DMS53 treated with DMSO at 0.1 percent for 48 hours (cell line): ENCODE results near the gene STXBP6.

ENCODE experiments used
- DNase-seq: peaks from one replicate; lab custom pipeline; 2025; ENCODE audit not compliant: unreplicated experiment; lab: John Stamatoyannopoulos, UW

Gene STXBP6

DNA sequence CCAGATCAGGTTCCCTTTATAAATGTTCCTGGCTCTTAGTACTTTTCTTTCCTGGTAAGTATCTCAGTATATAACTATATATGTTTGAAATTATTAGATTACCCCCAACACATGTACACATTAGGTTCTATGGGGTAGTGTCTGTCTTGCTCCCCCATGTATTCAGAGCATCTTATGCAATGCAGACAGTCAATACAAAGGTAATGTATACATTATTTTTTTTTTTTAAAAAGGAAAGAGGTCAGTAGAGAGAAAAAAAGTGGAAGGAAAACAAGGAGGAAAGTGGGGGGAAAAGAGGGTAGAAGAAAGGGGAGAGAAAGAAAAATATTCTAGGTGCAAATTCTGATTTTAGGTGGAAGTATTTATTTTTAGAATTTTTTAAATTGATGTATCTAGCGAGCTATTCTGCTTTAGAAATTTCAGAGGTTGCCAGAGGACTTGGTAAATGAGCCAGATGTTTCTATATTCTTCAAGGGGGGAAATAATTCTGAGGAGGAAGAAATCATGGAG, 157.9 kb downstream of the STXBP6 start:
- no peak for DNase-seq

DNA sequence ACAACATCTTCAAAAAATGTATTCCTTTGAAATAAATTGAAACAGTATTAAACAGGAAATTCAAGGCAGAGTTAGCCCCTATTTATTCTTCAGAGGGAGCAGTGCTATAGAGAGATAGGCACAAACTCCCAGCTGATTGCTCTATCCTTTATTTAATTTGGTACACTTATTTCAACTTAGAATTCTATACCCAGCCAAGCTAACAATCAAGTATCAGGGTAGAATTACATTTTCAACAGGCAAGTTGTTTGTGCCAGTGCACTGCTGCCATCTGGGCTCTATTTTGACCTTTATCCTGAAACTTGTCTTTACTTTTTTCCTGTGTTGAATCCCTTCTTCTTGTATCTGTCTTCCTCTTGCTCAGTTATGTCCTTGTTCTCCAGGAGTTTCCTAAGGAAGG, 159.2 kb downstream of the STXBP6 start:
- no peak for DNase-seq

DNA sequence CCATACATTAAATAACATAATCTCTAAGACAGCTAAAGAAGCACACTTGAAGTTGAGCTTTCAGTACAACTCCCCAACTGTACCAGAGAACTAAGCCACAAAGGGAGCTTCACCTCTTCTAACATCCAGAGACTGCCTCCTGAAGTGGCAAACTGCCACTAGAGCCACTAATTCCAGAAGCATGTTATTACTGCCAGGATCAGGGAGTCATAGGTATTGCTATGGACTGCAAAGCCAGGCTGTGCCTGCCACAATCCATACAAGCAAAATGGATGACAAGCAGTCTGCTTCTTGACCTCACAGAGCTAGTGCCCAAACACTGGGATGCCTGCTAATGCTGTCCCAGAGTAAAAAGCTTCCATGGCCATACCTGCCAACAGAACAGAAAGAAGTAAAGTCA, 160.1 kb downstream of the STXBP6 start:
- DNase-seq = no peak

DNA sequence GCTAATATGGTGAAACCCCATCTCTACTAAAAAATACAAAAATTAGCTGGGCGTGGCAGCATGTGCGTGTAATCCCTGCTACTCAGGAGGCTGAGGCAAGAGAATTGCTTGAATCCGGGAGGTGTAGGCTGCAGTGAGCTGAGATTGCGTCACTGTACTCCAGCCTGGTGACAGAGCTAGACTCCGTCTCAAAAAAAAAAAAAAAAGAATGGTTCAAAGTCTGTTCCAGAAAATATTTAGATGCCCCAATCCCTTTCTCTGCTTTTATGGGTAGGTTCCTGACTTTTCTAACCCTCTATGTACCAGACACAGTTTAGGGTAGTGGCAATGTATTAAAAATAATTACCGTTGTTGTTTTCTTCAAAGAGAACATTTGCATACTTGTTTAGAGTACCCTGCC, 161.4 kb downstream of the STXBP6 start:
- no peak for DNase-seq

DNA sequence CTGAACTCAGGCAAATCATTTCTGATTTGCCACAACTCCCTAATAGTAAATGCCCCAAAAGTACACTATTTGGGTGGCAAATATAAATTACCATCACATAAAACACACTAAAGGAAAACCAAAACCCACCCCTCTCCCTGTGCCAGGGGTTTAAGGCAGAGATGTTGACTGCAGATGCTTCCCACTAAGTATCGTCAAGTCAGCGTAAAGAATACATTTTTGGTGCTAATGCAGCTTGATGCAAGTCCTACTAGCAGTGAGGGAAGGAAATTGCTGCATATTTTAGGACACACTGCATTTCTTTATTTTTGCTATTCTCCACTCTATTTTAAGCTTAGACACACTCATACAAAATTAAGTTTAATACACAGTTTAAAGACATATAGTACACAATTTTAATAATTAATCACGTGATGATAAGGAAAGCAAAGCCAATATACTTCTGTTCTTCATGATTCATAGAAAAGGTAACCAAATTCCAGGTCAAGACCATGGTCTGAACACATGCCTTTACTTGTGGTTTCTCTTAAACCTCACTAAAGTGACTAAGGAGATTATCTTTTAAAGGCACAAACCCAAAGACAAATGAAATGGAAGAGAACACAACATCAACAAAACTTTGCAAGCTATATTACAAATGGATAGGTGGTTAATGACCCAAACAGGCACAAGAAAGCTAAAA, 162.2 kb downstream of the STXBP6 start:
- DNase-seq = no peak

DNA sequence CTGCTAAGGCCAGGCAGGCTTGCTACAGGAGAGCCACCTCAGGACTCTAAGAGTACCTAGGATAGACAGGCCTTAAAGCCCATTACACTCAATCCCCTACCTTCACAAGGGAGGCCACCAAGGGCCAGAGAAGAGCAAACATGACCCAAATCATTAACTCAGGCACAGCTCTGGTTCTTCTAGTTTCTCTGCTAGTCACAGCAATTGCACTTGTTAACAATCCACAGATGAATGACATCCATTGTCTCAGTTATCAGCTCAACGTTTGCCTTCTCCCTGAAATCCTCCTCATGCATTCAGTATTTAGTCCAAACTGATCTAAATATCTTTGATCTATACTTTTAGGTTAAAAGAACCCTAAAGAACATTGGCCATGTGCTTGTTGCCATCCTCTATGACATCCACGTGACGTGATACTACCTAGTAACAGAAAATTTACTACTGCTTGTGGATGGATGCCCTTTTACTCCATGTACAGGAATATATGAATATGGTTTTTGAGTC, 164.5 kb downstream of the STXBP6 start:
- DNase-seq = no peak

DNA sequence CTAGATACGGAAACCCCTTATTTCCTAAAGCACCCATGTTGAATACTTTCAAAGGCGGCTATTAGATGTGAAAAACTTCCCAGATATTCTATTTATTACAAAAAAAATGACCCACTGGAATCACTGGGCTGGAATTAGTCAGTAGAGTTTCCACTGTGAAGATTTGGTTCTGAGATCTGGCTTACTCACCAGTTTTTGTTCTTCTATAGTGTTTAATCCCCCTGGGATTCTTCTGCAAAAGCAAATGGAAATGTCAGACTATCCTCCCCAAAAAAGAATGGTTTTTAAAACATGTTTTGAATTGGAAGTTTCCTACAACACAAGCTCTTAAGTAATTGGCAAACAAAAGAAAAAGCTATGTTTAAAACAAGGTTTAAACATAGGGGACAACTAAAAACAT, 166.4 kb downstream of the STXBP6 start:
- no peak for DNase-seq

DNA sequence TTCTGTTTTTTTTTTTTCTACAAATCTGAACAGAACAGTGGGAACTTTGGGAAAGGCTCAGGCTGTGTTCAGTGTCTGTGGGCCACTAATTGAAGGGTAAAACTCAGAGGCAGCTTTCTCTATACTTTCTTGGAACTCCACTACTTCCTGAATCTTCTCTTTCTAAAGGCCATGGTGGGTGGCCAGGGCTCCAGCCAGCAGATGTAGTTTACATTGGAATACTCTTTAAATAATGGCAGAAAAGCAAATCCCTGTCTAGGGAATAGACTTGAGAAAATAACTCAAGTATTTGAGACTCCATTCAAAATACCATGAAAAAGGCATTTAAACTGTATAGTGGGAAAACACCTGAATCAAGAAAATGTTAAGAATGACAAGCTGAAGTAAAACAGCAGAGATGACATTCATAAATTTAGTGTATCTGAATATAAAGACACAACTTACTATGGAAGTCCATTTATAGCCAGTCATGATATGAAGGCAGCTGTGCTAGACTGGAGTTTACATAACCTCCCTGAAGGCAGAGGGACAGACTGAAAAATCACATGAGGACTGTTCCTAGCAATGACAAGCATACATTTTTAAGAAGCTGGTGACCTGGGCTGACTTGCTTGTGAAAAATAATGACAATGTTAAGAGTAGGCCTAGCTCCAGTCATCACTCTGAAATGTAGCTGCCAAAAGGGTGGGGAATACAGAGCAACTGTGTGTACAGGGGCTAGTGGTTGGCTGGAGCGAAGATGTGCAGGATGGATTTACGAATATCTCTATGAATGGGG, 168.6 kb downstream of the STXBP6 start:
- no peak for DNase-seq

DNA sequence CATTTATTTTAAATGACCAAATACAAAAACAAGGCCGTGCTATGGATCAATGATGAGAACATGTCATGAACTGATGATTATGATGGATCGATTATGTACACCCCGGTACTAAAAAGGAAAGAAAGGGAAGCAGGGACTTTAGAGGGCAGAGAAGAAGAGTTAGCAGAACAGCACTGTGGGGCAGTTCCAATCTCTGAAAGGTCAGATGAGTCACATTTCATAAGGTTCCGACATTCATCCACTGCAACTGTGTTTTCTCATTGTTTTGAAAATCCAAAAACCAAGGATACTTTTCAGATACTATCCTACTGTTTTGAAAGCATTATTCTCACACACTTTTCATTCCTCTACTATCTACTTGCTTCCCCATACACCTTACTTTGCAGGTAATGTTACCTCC, 169.3 kb downstream of the STXBP6 start:
- DNase-seq = no peak

DNA sequence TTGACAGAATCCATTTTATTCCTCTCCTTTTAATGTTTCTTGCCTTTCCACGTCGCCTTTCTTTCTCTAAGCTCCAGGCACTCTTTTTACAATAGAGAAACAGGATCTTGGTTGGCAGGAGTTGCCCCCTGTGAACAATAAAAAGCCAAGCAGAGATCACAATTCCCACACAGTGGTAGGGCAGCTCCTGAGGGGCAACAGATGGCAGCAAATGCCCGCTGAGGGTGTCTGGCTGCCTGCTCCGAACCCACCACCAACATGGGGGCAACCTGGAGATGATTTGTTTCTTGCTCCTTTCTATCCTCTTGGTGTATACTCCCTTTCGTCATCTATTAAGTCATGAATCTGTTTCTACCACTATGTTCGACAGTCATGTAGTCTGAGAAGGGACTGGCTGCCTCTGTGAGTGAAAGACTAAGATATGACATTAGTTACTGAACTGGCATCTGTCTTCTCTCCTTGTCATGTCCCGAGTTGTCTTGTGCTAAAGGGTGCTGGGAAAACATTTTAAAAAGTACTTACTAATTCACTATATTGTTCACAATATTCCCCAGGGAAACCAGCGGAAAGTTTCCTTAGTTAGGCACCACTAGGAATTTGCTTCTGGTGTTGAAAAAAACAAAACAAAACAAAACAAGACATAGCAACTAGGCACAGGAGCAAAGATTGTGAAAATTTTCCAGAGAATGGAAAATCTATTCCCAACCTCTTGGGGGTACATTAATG, 170.1 kb downstream of the STXBP6 start:
- no peak for DNase-seq

DNA sequence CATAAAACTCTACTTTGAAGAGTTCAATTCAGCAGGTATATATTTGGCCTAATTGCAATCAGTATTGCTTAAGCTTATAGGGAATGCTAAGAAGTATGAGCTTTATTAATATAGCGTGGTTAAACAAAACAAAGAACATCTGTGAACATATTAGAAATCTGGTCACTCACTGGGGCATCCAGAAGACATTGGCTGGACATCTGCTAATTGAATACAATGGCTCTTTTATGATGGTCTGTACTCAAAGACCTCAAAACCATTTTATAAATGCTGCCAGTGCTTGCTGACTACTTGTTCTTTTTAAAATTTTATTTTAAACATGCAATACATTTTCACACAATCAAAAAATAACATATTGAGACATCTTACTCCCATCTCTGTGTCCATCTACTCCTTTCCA, 173.0 kb downstream of the STXBP6 start:
- DNase-seq = no peak

DNA sequence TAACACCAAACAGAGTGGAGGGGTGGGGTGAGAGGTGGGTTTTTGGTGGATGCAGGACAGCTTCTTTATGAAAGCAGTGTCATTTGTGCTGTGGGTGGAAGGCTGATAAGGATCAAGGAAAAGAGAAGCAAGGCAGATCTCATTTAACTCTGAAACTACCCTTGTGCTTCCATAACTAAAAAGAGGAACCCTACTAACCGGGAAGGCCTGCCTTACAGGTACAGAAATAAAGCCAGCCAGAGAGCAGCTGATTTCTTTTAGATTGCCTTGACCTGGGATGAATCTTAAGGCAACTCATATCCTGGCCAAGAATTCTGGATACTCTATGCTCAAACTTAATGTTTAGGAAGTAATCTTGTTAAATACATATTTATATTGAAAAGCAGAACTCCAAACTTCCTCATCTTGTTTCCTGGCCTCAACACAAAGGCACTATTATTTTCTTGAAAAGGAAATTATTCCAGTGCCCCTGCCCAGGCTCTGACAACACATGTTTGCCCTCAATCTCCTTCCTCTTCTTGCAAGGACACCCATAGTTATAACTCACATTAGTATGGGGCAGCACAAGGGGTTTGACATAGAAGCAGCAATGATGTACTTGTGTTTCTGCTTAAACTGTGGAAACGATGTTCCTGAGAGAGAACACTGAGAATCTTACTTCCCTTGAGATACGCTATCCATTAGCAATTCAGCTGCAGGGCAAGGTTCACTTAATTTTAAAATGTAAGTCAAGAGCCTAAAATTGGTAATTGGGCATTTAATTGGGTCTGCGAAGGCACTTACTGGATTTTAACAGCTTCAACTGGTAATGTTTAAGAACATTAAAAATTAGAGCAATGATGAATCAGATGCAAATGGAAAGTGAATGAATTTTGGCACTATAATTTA, 173.7 kb downstream of the STXBP6 start:
- DNase-seq = no peak

DNA sequence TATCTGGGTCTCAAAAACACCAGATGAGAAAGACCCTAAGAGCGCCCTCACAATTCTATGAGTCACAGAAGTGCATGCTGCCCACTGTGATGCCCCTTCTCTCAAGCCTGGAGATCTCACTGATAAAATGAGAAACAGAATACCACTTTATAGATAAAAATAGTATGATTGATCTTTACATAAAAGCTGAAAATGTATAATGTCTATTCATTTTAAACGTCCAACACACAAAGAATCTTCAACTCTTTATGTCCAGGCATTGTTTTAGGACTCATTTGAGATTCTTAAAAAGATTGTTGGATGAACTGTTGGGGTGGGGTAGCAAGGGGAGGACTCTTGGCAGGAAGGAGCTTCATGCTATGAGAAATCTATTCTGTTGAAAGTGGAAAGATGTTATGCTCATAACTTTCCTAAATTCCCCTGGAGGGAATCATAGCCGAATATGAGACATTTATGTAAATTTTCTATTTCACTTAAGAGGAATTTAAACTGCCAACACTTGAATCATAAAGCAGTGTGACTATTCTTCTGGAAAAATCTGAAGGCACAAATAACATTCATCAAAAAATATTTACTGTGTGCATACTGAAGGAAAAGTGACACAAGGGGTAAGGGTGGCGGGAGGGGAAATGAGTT, 174.6 kb downstream of the STXBP6 start:
- DNase-seq = no peak

DNA sequence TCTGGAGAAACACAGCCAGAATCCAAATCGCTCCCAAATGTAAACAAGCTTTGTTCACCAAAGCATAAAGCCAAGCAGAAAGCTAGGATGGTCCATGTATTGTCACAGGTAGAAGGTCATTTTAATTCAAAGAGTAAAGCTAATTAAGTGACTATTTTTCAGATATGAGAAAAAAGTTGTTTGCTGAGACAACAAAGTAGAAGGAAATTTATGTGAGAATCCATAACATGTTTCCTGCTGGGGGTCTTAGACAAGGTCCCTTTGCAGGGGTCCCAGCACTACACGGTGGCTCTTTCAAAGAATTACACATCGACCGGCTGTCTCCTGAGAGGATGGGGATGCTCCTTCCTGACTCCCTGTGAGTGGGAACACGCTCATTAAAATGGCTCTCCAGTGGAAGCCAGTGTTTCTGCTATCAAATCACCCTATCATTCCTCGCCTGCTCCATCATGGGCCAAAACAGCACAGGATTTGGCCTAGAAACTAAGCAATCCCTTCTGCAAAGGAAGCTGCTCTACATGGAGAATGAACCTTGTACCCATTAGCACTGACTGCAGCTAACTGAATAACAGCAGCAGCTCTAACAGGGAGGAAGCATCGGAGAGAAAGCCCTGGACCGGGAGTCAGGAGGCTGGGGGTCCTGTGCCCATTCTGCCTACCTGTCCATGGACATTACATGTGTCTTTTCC, 175.3 kb downstream of the STXBP6 start:
- no peak for DNase-seq

DNA sequence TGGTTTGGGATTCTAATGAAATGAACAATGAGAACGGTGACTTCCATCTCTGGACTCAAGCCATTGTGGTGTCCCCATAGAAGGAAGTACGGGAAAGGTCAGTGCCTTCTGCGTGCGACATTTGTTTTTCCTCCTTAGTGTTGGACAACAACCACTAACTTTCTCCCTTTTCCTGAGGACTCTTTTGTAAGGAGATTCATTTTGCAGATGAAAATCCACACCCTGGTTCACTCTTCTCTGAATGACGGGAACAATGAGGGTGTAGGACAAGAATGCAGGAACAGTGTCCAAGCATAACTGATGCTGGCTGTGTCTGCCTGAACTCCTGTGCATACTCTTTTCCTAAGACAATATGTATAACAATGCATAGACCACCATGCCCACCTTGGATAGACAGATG, 176.4 kb downstream of the STXBP6 start:
- DNase-seq = no peak

DNA sequence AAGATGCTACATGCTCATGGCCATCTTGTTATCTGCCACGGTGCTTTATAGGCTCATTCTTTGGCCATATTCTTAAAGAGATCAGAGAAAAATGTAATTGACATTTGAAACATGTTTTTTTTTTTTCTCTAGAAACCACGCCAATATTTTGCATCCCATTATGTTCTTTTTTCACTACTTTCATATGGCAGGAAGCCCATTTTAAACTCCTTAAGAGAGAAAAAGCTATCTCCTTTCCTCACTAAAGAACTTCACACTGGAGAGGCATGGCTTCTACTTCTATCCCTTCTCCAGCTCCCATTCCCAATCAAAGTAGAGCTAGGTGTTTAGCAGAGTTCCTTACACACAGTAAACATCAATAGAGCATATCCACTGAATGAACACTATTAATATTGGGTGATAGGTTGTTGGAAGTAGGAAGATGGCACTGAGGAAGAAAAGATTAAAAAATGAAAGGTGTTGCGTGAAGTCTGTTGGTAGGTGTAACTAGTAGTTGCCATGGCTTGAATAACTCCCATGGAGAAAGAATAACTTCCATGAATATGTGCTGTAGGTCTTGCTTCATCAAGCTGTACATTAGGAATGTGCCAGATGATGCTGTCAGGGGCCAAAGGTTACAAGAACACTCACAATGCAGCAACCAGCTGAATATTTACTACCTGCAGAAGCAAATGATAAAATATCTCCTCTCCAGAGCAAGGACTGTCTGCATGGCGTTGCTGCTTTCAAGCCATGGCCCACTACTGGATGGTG, 178.8 kb downstream of the STXBP6 start:
- no peak for DNase-seq

DNA sequence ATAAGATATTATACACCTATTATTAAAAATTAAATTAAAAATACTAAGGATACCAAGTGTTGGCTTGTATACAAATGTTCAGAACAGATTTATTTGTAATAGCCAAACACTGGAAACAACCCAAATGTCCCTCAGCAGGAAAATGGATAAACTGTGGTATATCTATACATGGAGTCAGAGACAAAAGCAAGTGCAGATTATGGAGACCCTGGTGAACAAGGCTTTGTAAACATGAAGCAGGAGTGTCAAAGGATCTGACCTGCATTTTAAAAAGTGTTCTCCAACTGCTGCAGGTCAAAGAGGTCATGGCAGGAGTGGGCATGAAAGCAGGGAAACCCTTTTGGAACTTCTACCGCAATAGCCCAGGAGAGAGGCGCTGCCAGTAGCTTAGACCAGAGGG, 181.6 kb downstream of the STXBP6 start:
- DNase-seq = no peak

DNA sequence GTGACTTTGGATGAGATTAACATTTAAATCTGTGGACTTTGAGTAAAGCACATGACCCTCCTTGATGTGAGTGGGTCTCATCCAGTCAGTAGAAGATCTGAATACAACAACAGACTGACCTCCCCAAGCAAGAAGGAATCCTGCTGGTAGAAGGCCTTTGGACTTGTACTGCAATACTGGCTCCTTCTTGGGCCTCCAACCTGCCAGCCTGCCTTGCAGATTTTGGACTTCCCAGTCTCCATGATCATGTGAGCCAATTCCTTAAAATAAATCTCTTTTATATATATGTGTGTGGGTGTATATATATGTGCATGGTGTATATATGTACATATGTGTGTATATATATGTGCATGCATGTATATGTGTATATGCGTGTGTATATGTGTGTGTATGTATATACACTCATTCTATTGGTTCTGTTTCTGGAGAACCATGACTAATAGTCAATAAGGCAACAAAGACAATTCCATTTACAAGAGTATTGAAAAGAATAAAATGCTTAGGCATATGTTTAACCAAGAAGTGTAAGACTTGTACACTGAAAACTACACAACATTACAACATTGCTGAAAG, 183.8 kb downstream of the STXBP6 start:
- DNase-seq = no peak
